Neural cell (in vitro differentiated cells): Measurements from ENCODE around the gene PLA2G3. TPM values are rescaled to one million over a fixed set of nuclear protein-coding genes. Genes with fewer than 3 reads are reported as not detected.

Experiments
- H2AFZ ChIP-seq: fragments of 200-600, 300-800 bp; sonication (generic), shearing (Covaris generic); 2 replicates; pipeline ENCODE4 v1.6.0; 2014; ENCODE audit warnings: low read depth, mild to moderate bottlenecking, antibody characterized with exemption, low read length, moderate library complexity
- H3F3A ChIP-seq: fragments of 200-600 bp; shearing (Covaris generic); 2 replicates; pipeline ENCODE4 v1.6.1; 2016; ENCODE audit warnings: mild to moderate bottlenecking, moderate library complexity, mixed read lengths, antibody characterized with exemption, low read length; ENCODE audit not compliant: insufficient read depth, poor library complexity, severe bottlenecking
- H3K27ac ChIP-seq: fragments of 200-600, 300-800 bp; sonication (generic), shearing (Covaris generic); 2 replicates; pipeline ENCODE4 v1.5.1; 2014; ENCODE audit warnings: mild to moderate bottlenecking, low read length, moderate library complexity
- H3K27me3 ChIP-seq: fragments of 300-800, 200-600 bp; sonication (generic), shearing (Covaris generic); 2 replicates; pipeline ENCODE4 v1.6.0; 2014; ENCODE audit warnings: mild to moderate bottlenecking, low read depth, low read length, moderate library complexity; ENCODE audit not compliant: insufficient read depth
- H3K36me3 ChIP-seq: fragments of 300-800, 200-600 bp; sonication (generic), shearing (Covaris generic); 2 replicates; pipeline ENCODE4 v1.5.1; 2014; ENCODE audit warnings: mild to moderate bottlenecking, antibody characterized with exemption, low read length, moderate library complexity; ENCODE audit not compliant: insufficient read depth
- H3K4me2 ChIP-seq: fragments of 300-800, 200-600 bp; sonication (generic), shearing (Covaris generic); 2 replicates; pipeline ENCODE4 v1.6.0; 2014; ENCODE audit warnings: mild to moderate bottlenecking, low read length
- H3K4me3 ChIP-seq: fragments of 300-800, 200-600 bp; sonication (generic), shearing (Covaris generic); 2 replicates; pipeline ENCODE4 v1.5.1; 2014; ENCODE audit warnings: mild to moderate bottlenecking, low read length, moderate library complexity
- H3K79me2 ChIP-seq: fragments of 200-600 bp; shearing (Covaris generic); replicated peaks from 2 replicates; pipeline ENCODE4 v1.6.0; 2014; ENCODE audit warnings: mild to moderate bottlenecking, low read length, moderate library complexity; ENCODE audit not compliant: insufficient read depth
- H3K9ac ChIP-seq: fragments of 300-800, 200-600 bp; sonication (generic), shearing (Covaris generic); 2 replicates; pipeline ENCODE4 v1.6.1; 2016; ENCODE audit warnings: mild to moderate bottlenecking, low read length, mixed read lengths
- H3K9me2 ChIP-seq: fragments of 200-600 bp; shearing (Covaris generic); 2 replicates; pipeline ENCODE4 v1.6.1; 2016; ENCODE audit warnings: mild to moderate bottlenecking, low read length, mixed read lengths; ENCODE audit not compliant: insufficient read depth
- H3K9me3 ChIP-seq: fragments of 200-600, 300-800 bp; sonication (generic), shearing (Covaris generic); 2 replicates; pipeline ENCODE4 v1.6.1; 2016; ENCODE audit warnings: mild to moderate bottlenecking, mixed run types, low read length, moderate library complexity, mixed read lengths
- H4K20me1 ChIP-seq: fragments of 200-600 bp; shearing (Covaris generic); 2 replicates; pipeline ENCODE4 v1.6.1; 2016; ENCODE audit warnings: mild to moderate bottlenecking, mixed run types; ENCODE audit not compliant: insufficient read depth
- EP300 ChIP-seq: fragments of 450-650 bp; conservative IDR thresholded peaks from 2 replicates; pipeline ENCODE4 v1.6.1; 2014; ENCODE audit warnings: antibody characterized with exemption, mild to moderate bottlenecking, moderate library complexity; ENCODE audit not compliant: poor library complexity, severe bottlenecking
- EZH2 ChIP-seq: fragments of 200-600, 300-800 bp; shearing (Covaris generic), sonication (generic); IDR thresholded peaks from 2 replicates; pipeline ENCODE4 v1.6.1; 2014; ENCODE audit warnings: antibody characterized with exemption, low read length, borderline replicate concordance, mild to moderate bottlenecking; ENCODE audit not compliant: insufficient read depth, poor library complexity, severe bottlenecking
- POLR2AphosphoS5 ChIP-seq: IDR thresholded peaks from 2 replicates; pipeline ENCODE4 v1.6.1; 2012
- SMC3 ChIP-seq: fragments of 450-650 bp; conservative IDR thresholded peaks from 2 replicates; pipeline ENCODE4 v1.6.1; 2014; ENCODE audit warnings: antibody characterized with exemption, mild to moderate bottlenecking, moderate library complexity; ENCODE audit not compliant: poor library complexity
- TAF1 ChIP-seq: IDR thresholded peaks from 2 replicates; pipeline ENCODE4 v1.6.1; 2012; ENCODE audit warnings: low read depth
- polyA plus RNA-seq: library from polyadenylated mRNA; depleted of rRNA; stranded (reverse); fragments of >200 nt; gene quantifications from 2 replicates; pipeline ENCODE4 v1.2.3, GENCODE V29; 2014
- TF ChIP-seq, protein P1 (sequence below): IDR thresholded peaks from 2 replicates; pipeline ENCODE4 v1.6.1; 2012; ENCODE audit warnings: borderline replicate concordance
- TF ChIP-seq, protein P2 (sequence below): fragments of 450-650 bp; IDR thresholded peaks from 2 replicates; pipeline ENCODE4 v1.5.1; 2014; ENCODE audit warnings: antibody characterized with exemption, mild to moderate bottlenecking, moderate library complexity; ENCODE audit not compliant: poor library complexity, severe bottlenecking

PLA2G3 gene
- polyA plus RNA-seq, 1 donor from 2014 or later: not detected

DNA sequence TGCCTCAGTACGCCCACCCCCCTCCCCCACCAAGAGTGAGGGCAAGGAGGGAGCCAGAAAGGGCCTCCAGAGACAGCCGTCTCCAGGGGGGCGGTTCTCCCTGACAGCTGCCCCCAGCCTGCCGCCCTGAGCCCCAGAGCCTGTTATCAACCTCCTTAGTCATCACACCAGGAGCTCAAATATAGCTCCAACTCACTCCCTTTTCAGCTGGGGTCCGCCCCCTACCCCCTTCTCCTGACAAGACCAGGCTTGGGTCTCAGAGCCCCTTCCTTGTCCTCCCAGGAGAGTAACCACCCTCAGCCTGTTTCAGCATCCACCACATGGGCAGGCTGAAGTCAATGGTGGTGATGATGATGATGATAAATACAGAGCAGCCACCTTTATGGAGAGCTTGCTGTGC, 20.1 kb downstream of the PLA2G3 start:
- no peaks in the 10 kb centered on the region for H3K9me3 ChIP-seq
- H3K9ac ChIP-seq: no peak overlapping the region
- no peaks in the 10 kb centered on the region for H3K79me2 ChIP-seq
- H4K20me1 ChIP-seq: no peaks in the 10 kb centered on the region
- no peaks in the 10 kb centered on the region for H3K9me2 ChIP-seq
- H2AFZ ChIP-seq: no peak overlapping the region
- H3K4me3 ChIP-seq: no peak overlapping the region
- H3K27me3 ChIP-seq: no peaks in the 10 kb centered on the region
- no peaks in the 10 kb centered on the region for H3K36me3 ChIP-seq
- H3K4me2 ChIP-seq: no peak overlapping the region
- no peak overlapping the region for H3K27ac ChIP-seq
- no peak for TF ChIP-seq SMC3
- TF ChIP-seq EZH2: no peak
- TF ChIP-seq, protein P1, sequence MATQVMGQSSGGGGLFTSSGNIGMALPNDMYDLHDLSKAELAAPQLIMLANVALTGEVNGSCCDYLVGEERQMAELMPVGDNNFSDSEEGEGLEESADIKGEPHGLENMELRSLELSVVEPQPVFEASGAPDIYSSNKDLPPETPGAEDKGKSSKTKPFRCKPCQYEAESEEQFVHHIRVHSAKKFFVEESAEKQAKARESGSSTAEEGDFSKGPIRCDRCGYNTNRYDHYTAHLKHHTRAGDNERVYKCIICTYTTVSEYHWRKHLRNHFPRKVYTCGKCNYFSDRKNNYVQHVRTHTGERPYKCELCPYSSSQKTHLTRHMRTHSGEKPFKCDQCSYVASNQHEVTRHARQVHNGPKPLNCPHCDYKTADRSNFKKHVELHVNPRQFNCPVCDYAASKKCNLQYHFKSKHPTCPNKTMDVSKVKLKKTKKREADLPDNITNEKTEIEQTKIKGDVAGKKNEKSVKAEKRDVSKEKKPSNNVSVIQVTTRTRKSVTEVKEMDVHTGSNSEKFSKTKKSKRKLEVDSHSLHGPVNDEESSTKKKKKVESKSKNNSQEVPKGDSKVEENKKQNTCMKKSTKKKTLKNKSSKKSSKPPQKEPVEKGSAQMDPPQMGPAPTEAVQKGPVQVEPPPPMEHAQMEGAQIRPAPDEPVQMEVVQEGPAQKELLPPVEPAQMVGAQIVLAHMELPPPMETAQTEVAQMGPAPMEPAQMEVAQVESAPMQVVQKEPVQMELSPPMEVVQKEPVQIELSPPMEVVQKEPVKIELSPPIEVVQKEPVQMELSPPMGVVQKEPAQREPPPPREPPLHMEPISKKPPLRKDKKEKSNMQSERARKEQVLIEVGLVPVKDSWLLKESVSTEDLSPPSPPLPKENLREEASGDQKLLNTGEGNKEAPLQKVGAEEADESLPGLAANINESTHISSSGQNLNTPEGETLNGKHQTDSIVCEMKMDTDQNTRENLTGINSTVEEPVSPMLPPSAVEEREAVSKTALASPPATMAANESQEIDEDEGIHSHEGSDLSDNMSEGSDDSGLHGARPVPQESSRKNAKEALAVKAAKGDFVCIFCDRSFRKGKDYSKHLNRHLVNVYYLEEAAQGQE: no peak
- TF ChIP-seq, protein P2, sequence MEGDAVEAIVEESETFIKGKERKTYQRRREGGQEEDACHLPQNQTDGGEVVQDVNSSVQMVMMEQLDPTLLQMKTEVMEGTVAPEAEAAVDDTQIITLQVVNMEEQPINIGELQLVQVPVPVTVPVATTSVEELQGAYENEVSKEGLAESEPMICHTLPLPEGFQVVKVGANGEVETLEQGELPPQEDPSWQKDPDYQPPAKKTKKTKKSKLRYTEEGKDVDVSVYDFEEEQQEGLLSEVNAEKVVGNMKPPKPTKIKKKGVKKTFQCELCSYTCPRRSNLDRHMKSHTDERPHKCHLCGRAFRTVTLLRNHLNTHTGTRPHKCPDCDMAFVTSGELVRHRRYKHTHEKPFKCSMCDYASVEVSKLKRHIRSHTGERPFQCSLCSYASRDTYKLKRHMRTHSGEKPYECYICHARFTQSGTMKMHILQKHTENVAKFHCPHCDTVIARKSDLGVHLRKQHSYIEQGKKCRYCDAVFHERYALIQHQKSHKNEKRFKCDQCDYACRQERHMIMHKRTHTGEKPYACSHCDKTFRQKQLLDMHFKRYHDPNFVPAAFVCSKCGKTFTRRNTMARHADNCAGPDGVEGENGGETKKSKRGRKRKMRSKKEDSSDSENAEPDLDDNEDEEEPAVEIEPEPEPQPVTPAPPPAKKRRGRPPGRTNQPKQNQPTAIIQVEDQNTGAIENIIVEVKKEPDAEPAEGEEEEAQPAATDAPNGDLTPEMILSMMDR: no peak
- TF ChIP-seq EP300: no peak
- no peak for TF ChIP-seq TAF1
- no peaks in the 10 kb centered on the region for H3F3A ChIP-seq

DNA sequence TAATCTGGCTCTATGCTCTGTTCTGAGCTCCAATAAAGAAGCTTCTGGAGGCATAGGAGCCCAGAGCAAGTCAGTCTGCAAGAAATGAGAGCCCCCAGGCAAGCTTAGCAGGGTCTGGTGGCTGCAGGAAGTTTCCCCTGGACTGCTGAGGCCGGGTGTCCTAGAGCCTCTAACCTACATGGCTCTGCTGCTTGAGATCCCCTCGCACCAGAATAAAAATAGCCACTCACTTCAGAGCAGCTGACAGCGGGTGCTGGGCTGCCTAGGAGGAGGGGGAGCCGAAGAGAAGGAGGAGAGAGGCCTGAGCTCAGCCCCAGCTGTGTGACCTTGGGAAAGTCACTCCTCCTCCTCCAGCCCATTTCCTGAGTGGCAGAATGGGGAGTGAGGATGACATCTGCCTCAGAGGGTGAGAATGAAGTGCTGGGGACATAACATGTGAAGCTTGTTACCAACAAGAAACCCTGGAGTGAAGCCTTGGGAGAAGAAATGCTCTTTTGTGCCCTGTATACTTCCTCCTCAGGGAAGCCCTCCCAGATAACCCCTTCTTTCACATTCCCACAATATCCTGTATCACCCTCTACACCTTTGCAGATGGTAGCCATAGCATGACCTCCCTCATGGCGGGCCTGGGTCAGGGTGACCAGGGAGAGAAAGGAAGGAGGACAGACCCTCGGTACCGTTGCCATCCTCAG, 21.1 kb downstream of the PLA2G3 start:
- Histone ChIP-seq H3K79me2 (no peaks in the 10 kb centered on the region), H3K27me3 (no peaks in the 10 kb centered on the region), H3K36me3 (no peaks in the 10 kb centered on the region)

More for the DNA sequence above, 21.1 kb downstream of the PLA2G3 start:
- Histone ChIP-seq H3K4me3 (no peak overlapping the region), H2AFZ (no peak overlapping the region), H4K20me1 (no peaks in the 10 kb centered on the region), H3K9me2 (no peaks in the 10 kb centered on the region), H3K27ac (no peak overlapping the region), H3K4me2 (no peak overlapping the region), H3K9me3 (no peaks in the 10 kb centered on the region), H3K9ac (no peak overlapping the region), H3F3A (no peaks in the 10 kb centered on the region)
- TF ChIP-seq EZH2: no peak
- no peak for TF ChIP-seq TAF1
- no peak for TF ChIP-seq SMC3
- no peak for TF ChIP-seq POLR2AphosphoS5
